K562 (cell line): ENCODE measurements around the gene TANGO6. TPM values are rescaled to one million over a fixed set of nuclear protein-coding genes. Genes with fewer than 3 reads are reported as not detected.

Experiments used
- ATAC-seq: fragments of 200-7000 bp; cut with Tn5 transposase; 3 replicates; pipeline ENCODE4 v1.9.1; 2020; ENCODE audit warnings: moderate library complexity
- BruUV-seq: library from RNA; stranded (reverse); fragments of 400-500 nt; replicated peaks from 2 replicates; lab custom pipeline; 2021; lab: Mats Ljungman, UMichigan
- CTCF ChIA-PET: fragments of 300-600 bp; formaldehyde crosslinking; extraction: SDS; loops from one replicate; lab custom pipeline; 2021; ENCODE audit warnings: low intra/inter-chr PET ratio; lab: Yijun Ruan, JAX
- POLR2A ChIA-PET: fragments of 300-600, 350-650 bp; sonication (Branson Sonifier 250); formaldehyde crosslinking; extraction: SDS; loops from one replicate; lab custom pipeline; 2021; ENCODE audit warnings: antibody characterized with exemption, inconsistent platforms; lab: Yijun Ruan, JAX
- DNase-seq, 4 experiments: peaks; one replicate each; pipeline versions ENCODE4 v3.0.0 to v3.0.0-alpha.2; 2011 to 2018; ENCODE audit warnings: low spot score in 3 of 4, mixed read lengths in 3 of 4; ENCODE audit errors: extremely low read depth in 1 of 4
- FAIRE-seq: peaks from 2 replicates; lab custom pipeline; 2011; peaks lifted over from hg19 to GRCh38; lab: Jason Lieb, UNC
- H2AFZ ChIP-seq: 2 replicates; pipeline ENCODE4 v1.6.0; 2011; ENCODE audit warnings: low read depth, low read length, control low read depth, inconsistent platforms
- H3K27ac ChIP-seq: fragments of 200-600 bp; 3 replicates; pipeline ENCODE4 v1.8.0; 2011; ENCODE audit warnings: low read depth, mild to moderate bottlenecking, control low read depth, inconsistent platforms, low read length, moderate library complexity, mixed read lengths; ENCODE audit errors: extremely low read depth
- H3K27me3 ChIP-seq, 2 experiments: fragments of 300-600 bp in 1 of 2; 2 replicates in 1 of 2; 3 replicates in 1 of 2; pipeline versions ENCODE4 v1.6.0 to v1.8.0; 2011; ENCODE audit warnings: inconsistent platforms in 2 of 2, low read length in 2 of 2, mild to moderate bottlenecking in 1 of 2, mixed read lengths in 1 of 2, moderate library complexity in 1 of 2; ENCODE audit not compliant: control insufficient read depth in 2 of 2, insufficient read depth in 2 of 2
- H3K36me3 ChIP-seq: fragments of 300-600 bp; 3 replicates; pipeline ENCODE4 v1.8.0; 2011; ENCODE audit warnings: mild to moderate bottlenecking, low read length, inconsistent platforms; ENCODE audit not compliant: control insufficient read depth, insufficient read depth
- H3K4me1 ChIP-seq, 2 experiments: fragments of 200-600 bp in 1 of 2; replicated peaks in 1 of 2; 2 replicates in 1 of 2; 3 replicates in 1 of 2; pipeline versions ENCODE4 v1.5.1 to v1.8.0; 2011; ENCODE audit warnings: inconsistent platforms in 2 of 2, low read length in 2 of 2, mild to moderate bottlenecking in 1 of 2, mixed read lengths in 1 of 2, moderate library complexity in 1 of 2; ENCODE audit not compliant: control insufficient read depth in 2 of 2, insufficient read depth in 2 of 2
- H3K4me2 ChIP-seq: 2 replicates; pipeline ENCODE4 v1.6.1; 2011; ENCODE audit warnings: low read length, control low read depth, inconsistent platforms, mixed read lengths; ENCODE audit not compliant: insufficient read depth
- H3K4me3 ChIP-seq: fragments of 200-600 bp; sonication (generic), shearing (Covaris generic); 2 replicates; pipeline ENCODE4 v1.5.1; 2016; ENCODE audit warnings: control low read depth, inconsistent platforms
- H3K79me2 ChIP-seq: fragments of 200-600 bp; 3 replicates; pipeline ENCODE4 v1.8.0; 2011; ENCODE audit warnings: low read length, inconsistent platforms; ENCODE audit not compliant: control insufficient read depth, insufficient read depth
- H3K9ac ChIP-seq, 2 experiments: 2 replicates each; pipeline versions ENCODE4 v1.6.0 to v1.6.1; 2011; ENCODE audit warnings: low read depth in 2 of 2, low read length in 2 of 2, control low read depth in 1 of 2, inconsistent platforms in 1 of 2, mild to moderate bottlenecking in 1 of 2, mixed read lengths in 1 of 2; ENCODE audit not compliant: insufficient read depth in 1 of 2
- H3K9me1 ChIP-seq: one replicate; pipeline ENCODE4 v1.6.0; 2011; ENCODE audit warnings: inconsistent platforms, mild to moderate bottlenecking, low read length, moderate library complexity; ENCODE audit not compliant: control insufficient read depth, insufficient read depth
- H3K9me3 ChIP-seq: replicated peaks from 2 replicates; pipeline ENCODE4 v1.5.1; 2011; ENCODE audit warnings: low read depth, low read length, inconsistent platforms; ENCODE audit not compliant: control insufficient read depth, insufficient read depth
- H4K20me1 ChIP-seq: replicated peaks from 2 replicates; pipeline ENCODE4 v1.6.1; 2011; ENCODE audit warnings: low read length, inconsistent platforms, mixed read lengths; ENCODE audit not compliant: control insufficient read depth, insufficient read depth
- FOXA3 ChIP-seq, 2 experiments: fragments of 450-650 bp in 1 of 2; sonication (generic) in 1 of 2; formaldehyde crosslinking; IDR thresholded peaks in 1 of 2; conservative IDR thresholded peaks in 1 of 2; 2 replicates each; pipeline versions ENCODE4 v1.4.0 to v1.8.0; 2020 to 2022; ENCODE audit warnings: mild to moderate bottlenecking in 2 of 2, missing genetic modification reagents in 1 of 2
- HDAC3 ChIP-seq: fragments of 450-650 bp; IDR thresholded peaks from 2 replicates; pipeline ENCODE4 v1.6.1; 2018; ENCODE audit warnings: borderline replicate concordance, mild to moderate bottlenecking, moderate library complexity; ENCODE audit not compliant: partially characterized antibody
- ILF3 ChIP-seq: fragments of 450-650 bp; IDR thresholded peaks from 2 replicates; pipeline ENCODE4 v1.6.1; 2018; ENCODE audit warnings: antibody characterized with exemption, mild to moderate bottlenecking, moderate library complexity, borderline replicate concordance
- PYGO2 ChIP-seq: fragments of 450-650 bp; IDR thresholded peaks from 2 replicates; pipeline ENCODE4 v1.6.1; 2016; ENCODE audit warnings: mild to moderate bottlenecking, missing genetic modification characterization, moderate library complexity, missing compliant biosample characterization
- SP1 ChIP-seq: sonication (generic); formaldehyde crosslinking; IDR thresholded peaks from 2 replicates; pipeline ENCODE4 v1.8.1; 2022; ENCODE audit warnings: mild to moderate bottlenecking, missing genetic modification reagents
- TCF7 ChIP-seq: sonication (generic); IDR thresholded peaks from 2 replicates; pipeline ENCODE4 v1.6.1; 2016; ENCODE audit warnings: antibody characterized with exemption, borderline replicate concordance
- ZC3H8 ChIP-seq: fragments of 450-650 bp; IDR thresholded peaks from 2 replicates; pipeline ENCODE4 v1.6.1; 2017
- ZNF76 ChIP-seq: fragments of 250-450 bp; sonication (Bioruptor Pico); IDR thresholded peaks from 2 replicates; pipeline ENCODE4 v1.4.0; 2020; ENCODE audit warnings: mild to moderate bottlenecking, moderate library complexity, borderline replicate concordance
- WGBS: fragments of 100-300 bp; shearing (Covaris generic); methylation state at CpG from one replicate; pipeline ENCODE4 v1.1.6; 2016; ENCODE audit warnings: low coverage, mixed read lengths; ENCODE audit not compliant: insufficient coverage; ENCODE audit errors: missing lambda C conversion rate; 5-methylcytosine and 5-hydroxymethylcytosine counted together
- in situ Hi-C: fragments of 300-500 bp; cut with MboI; formaldehyde crosslinking; loops from 4 replicates; pipeline ENCODE4 v1.15.0; 2018; ENCODE audit warnings: inconsistent platforms, mixed read lengths
- intact Hi-C: fragments of 100-400 bp; cut with micrococcal nuclease; formaldehyde crosslinking; loops from 2 replicates; pipeline ENCODE4 v1.14.2; 2022
- polyA plus RNA-seq, 8 experiments: library from polyadenylated mRNA; depleted of rRNA in 4 of 8; stranded (reverse) in 5 of 8; unstranded in 3 of 8; fragments of >200 nt; fragmentation: Nextera tagmentation in 2 of 8; fragmentation: Illumina TruSeq in 1 of 8; extraction: Ambion mirVana in 2 of 8; extraction: Trizol in 1 of 8; gene quantifications; 2 replicates each; pipeline versions ENCODE4 v1.2.1 to v1.2.3, GENCODE V29; 2011 to 2014; ENCODE audit warnings: inconsistent platforms in 1 of 8, missing spikeins in 1 of 8
- total RNA-seq, 7 experiments: library from RNA; depleted of rRNA in 6 of 7; stranded (reverse); fragments of >200 nt in 6 of 7; fragmentation: Illumina TruSeq in 2 of 7; extraction: Trizol in 2 of 7; gene quantifications; 2 replicates each; pipeline versions ENCODE4 v1.2.1 to v1.2.3, GENCODE V29; 2011 to 2021; ENCODE audit warnings: low replicate concordance in 1 of 7

TANGO6 gene
- total and polyA plus RNA-seq, 9 of the 15 experiments (the other 6 are each of a cell fraction or from before 2014, with no cell fraction given), result 1.6 to 15.2 (median 9.6) TPM

- no peak overlapping the region for H3K9ac ChIP-seq
- H3K9me1 ChIP-seq, result no peaks in the 10 kb centered on the region
- no peaks in the 10 kb centered on the region for H3K79me2 ChIP-seq
- ChIA-PET CTCF (no interaction called here), POLR2A (interaction anchor here (1.4 kb wide), 1 partner anchor 11 kb away, joined by 3 read pairs; no protein-coding TSS in a partner anchor)
- H2AFZ ChIP-seq, result no peak overlapping the region
- intact Hi-C loops, result no loop called here
- in situ Hi-C loops, result no loop called here
- no peaks in the 10 kb centered on the region for H3K27me3 ChIP-seq
- 93% methylated on average over 2 of the region's 2 CpGs for WGBS
- no peak for FAIRE-seq
- peaks cover 3% of the 10 kb centered on the region for H3K9me3 ChIP-seq
- no peak overlapping the region for H3K4me2 ChIP-seq
- H3K27ac ChIP-seq, result no peak overlapping the region
- no peaks in the 10 kb centered on the region; the same call in 2 of the 3 replicates for H3K36me3 ChIP-seq
- no peak for DNase-seq
- ATAC-seq, result no peak
- H4K20me1 ChIP-seq, result no peaks in the 10 kb centered on the region
- H3K4me3 ChIP-seq, result no peak overlapping the region
- BruUV-seq, result no TSS peak
- no peaks in the 10 kb centered on the region for H3K4me1 ChIP-seq
- TF ChIP-seq FOXA3 (CRISPR knock-in tag; conservative IDR thresholded peaks at IDR 0.05 in 1 of 2, IDR thresholded peaks at IDR 0.05 in 1 of 2) (no peak), HDAC3 (no peak)
- TF ChIP-seq, all 486 proteins: peak for 0
Measured at GRCh38 chr16:68940816-68941215, 97.5 kb downstream of the TANGO6 start.

- BruUV-seq, result no TSS peak
- intact Hi-C loops, result no loop called here
- no peak overlapping the region for H2AFZ ChIP-seq
- H3K27me3 ChIP-seq, result no peaks in the 10 kb centered on the region
- no peaks in the 10 kb centered on the region for H3K9me1 ChIP-seq
- H3K4me1 ChIP-seq, result no peaks in the 10 kb centered on the region
- CTCF ChIA-PET, result no interaction called here
- 50% methylated on average over 1 of the region's 1 CpG for WGBS
- no peak overlapping the region for H3K4me2 ChIP-seq
- DNase-seq (no peak), ATAC-seq (no peak), FAIRE-seq (no peak)
- H3K4me3 ChIP-seq, result no peak overlapping the region
- no peak overlapping the region for H3K27ac ChIP-seq
- H3K79me2 ChIP-seq, result no peaks in the 10 kb centered on the region
- peaks cover 3% of the 10 kb centered on the region for H3K9me3 ChIP-seq
- in situ Hi-C loops, result no loop called here
- TF ChIP-seq ZNF76 (CRISPR knock-in tag), result no peak
- no peak for TF ChIP-seq PYGO2 (tag)
- TF ChIP-seq ILF3, result no peak
- no peak for TF ChIP-seq SP1 (CRISPR knock-in tag)
- TF ChIP-seq TCF7, result no peak
- no peak for TF ChIP-seq ZC3H8
- no peak overlapping the region for H3K9ac ChIP-seq
- POLR2A ChIA-PET, result interaction anchor here (0.9 kb wide), 1 partner anchor 13 kb away, joined by 3 read pairs; no protein-coding TSS in a partner anchor
- H4K20me1 ChIP-seq, result no peaks in the 10 kb centered on the region
- no peaks in the 10 kb centered on the region; the same call in 2 of the 3 replicates for H3K36me3 ChIP-seq
Measured at GRCh38 chr16:68943961-68944360, 100.6 kb downstream of the TANGO6 start.
